ENCODE results near the gene MDP1. TPM values are rescaled to one million over a fixed set of nuclear protein-coding genes. Genes with fewer than 3 reads are reported as not detected.

MDP1 gene
- total RNA-seq, 4 donors from 2014 or later, result 6.9 to 17.1 (median 11.4) TPM

DNA sequence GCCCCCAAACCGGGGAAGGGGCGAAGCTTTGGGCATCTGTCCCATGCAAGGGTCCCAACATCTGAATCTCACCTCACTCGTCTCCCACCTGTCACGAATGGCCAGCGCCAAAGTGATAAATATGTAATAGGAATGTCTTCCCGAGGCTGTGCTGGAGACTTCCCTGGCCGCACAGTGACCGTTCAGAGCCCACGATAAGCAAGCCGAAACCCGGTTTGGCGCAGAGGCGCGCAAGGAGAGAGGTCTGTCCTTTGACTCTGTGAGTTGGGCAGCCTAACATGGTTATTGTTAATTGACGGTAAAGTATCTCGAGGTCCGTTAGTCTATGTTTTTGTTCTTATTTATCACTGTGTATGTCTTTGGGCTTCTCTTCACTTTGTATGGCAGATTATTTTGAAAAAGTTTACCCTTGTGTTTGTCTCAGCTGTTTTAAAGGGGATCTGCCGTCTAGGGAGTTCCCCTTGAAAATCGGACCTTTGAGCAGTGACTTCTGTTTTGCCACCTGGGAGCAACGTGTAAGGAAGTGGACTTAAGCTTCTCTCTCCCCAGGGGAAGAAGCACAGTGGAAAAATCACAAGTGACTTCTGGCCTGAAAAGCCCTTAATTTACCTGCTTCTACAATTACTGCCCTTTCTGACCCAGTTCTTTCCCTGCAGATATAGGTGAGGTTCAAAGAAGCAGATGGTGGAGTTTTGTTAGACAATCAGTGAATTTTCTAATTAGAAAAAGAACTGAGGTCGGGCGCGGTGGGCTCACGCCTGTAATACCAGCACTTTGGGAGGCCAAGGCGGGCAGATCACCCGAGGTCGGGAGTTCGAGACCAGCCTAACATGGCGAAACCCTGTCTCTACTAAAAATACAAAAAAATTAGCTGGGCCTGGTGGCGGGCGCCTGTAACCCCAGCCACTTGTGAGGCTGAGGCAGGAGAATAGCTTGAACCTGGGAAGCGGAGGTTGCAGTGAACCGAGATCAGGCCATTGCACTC lies 19.5 kb downstream of the MDP1 start:
- peak overlapping the region; percentile 85 to 99 (median 96) for H3K27ac ChIP-seq
- H3K9me3 ChIP-seq, result no peaks in the 10 kb centered on the region
- ATAC-seq, result peak; percentile 9
- WGBS, 2 donors (ENCODE audit: low coverage in 1 of 2), result 16 to 36% methylated on average over 10 to 16 of the region's 33 CpGs
- TF ChIP-seq POLR2A (IDR thresholded peaks at IDR 0.05) (no peak), POLR2AphosphoS5 (IDR thresholded peaks at IDR 0.05) (no peak), EP300 (IDR thresholded peaks at IDR 0.05) (no peak)
- TF ChIP-seq, protein P1, sequence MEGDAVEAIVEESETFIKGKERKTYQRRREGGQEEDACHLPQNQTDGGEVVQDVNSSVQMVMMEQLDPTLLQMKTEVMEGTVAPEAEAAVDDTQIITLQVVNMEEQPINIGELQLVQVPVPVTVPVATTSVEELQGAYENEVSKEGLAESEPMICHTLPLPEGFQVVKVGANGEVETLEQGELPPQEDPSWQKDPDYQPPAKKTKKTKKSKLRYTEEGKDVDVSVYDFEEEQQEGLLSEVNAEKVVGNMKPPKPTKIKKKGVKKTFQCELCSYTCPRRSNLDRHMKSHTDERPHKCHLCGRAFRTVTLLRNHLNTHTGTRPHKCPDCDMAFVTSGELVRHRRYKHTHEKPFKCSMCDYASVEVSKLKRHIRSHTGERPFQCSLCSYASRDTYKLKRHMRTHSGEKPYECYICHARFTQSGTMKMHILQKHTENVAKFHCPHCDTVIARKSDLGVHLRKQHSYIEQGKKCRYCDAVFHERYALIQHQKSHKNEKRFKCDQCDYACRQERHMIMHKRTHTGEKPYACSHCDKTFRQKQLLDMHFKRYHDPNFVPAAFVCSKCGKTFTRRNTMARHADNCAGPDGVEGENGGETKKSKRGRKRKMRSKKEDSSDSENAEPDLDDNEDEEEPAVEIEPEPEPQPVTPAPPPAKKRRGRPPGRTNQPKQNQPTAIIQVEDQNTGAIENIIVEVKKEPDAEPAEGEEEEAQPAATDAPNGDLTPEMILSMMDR (IDR thresholded peaks at IDR 0.05), result no peak
- H3K27me3 ChIP-seq, result no peaks in the 10 kb centered on the region
- peaks cover 4 to 51% (median 16%) of the 10 kb centered on the region in 3 donors for H3K4me1 ChIP-seq
- H3K4me3 ChIP-seq, result peak overlapping the region; percentile 82 to 83
- peaks cover 0 to 50% of the 10 kb centered on the region in 2 donors for H3K36me3 ChIP-seq

DNA sequence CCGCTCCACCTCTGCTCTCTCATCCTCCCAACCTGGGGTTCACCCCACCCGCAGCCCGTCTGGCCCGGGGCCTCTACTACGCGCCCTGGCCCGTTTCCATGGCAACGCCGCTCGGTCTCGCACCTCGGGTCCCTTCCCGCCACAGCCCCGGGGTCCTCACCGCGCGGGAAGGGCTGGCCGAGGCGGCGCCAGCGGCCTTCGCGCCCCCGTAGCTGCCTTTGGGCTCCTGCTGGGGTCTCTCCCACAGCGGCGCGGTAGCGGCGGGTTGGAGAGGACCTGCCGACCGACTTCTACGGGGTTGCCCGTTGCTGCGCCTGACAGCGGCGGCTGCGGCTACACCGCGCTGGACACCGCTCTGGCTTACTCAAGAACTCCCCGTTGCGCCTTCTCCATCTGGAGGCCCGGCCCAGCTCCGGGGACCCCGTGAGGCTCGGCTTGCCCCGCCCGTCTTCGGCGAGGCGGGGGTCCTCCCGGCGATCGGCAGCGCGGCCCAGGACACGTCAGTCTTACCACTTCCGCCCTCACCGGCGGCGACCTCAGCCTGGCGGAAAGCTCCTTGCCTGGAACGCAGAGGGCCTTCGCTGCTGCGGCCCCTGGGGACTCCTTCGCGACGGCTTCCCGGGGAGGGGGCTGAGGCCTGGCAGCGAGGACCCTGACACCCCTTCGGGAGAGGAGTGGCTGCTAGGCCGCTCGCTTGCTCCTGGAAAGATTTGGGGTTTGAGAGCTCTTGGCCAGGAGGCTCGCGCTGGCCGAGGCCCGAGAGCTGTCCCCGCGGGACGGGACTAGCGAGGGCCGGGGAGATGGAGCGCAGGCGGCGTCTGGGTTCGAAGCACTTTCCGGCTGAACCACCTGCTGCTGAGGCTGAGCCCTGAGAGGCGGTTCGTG lies 20.4 kb downstream of the MDP1 start, which contains the start of gene TM9SF1:
Gene TM9SF1 (minus strand): TSS at position 256 of the 885 bp plus-strand sequence. CDS start 422 bp downstream, outside the sequence.
- ATAC-seq, result peak; percentile 96
- WGBS, 2 donors (ENCODE audit: low coverage in 1 of 2), result 0% methylated on average over 4 of the region's 89 CpGs; no CpG with 5 or more reads in 1 of the 2 donors
- no peaks in the 10 kb centered on the region for H3K9me3 ChIP-seq
- H3K4me1 ChIP-seq, result peaks cover 4 to 51% (median 16%) of the 10 kb centered on the region in 3 donors
- H3K4me3 ChIP-seq, result peak within 1 kb of the TSS; percentile 82 to 83
- TF ChIP-seq EP300 (IDR thresholded peaks at IDR 0.05), result no peak
- peak; percentile 37 to 62 for TF ChIP-seq POLR2A (IDR thresholded peaks at IDR 0.05)
- peak; percentile 90 for TF ChIP-seq POLR2AphosphoS5 (IDR thresholded peaks at IDR 0.05)
- no peaks in the 10 kb centered on the region for H3K27me3 ChIP-seq
- peaks cover 0 to 50% of the 10 kb centered on the region in 2 donors for H3K36me3 ChIP-seq
- peak within 1 kb of the TSS; percentile 85 to 99 (median 96) for H3K27ac ChIP-seq

- peak overlapping the region; percentile 82 to 83 for H3K4me3 ChIP-seq
- H3K27ac ChIP-seq, result peak overlapping the region; percentile 85 to 99 (median 96)
- TF ChIP-seq POLR2A (IDR thresholded peaks at IDR 0.05), result no peak
- TF ChIP-seq POLR2AphosphoS5 (IDR thresholded peaks at IDR 0.05), result no peak
- no peak for TF ChIP-seq EP300 (IDR thresholded peaks at IDR 0.05)
- TF ChIP-seq, protein P1 (IDR thresholded peaks at IDR 0.05), result no peak
- H3K36me3 ChIP-seq, result peaks cover 0 to 50% of the 10 kb centered on the region in 2 donors
- ATAC-seq, result no peak
- 41 to 80% methylated on average over 1 to 3 of the region's 8 CpGs for WGBS, 2 donors (ENCODE audit: low coverage in 1 of 2)
- no peaks in the 10 kb centered on the region for H3K27me3 ChIP-seq
- H3K9me3 ChIP-seq, result no peaks in the 10 kb centered on the region
- H3K4me1 ChIP-seq, result peaks cover 4 to 51% (median 16%) of the 10 kb centered on the region in 3 donors
Measured at GRCh38 chr14:24194873-24195185, 21.0 kb downstream of the MDP1 start.

DNA sequence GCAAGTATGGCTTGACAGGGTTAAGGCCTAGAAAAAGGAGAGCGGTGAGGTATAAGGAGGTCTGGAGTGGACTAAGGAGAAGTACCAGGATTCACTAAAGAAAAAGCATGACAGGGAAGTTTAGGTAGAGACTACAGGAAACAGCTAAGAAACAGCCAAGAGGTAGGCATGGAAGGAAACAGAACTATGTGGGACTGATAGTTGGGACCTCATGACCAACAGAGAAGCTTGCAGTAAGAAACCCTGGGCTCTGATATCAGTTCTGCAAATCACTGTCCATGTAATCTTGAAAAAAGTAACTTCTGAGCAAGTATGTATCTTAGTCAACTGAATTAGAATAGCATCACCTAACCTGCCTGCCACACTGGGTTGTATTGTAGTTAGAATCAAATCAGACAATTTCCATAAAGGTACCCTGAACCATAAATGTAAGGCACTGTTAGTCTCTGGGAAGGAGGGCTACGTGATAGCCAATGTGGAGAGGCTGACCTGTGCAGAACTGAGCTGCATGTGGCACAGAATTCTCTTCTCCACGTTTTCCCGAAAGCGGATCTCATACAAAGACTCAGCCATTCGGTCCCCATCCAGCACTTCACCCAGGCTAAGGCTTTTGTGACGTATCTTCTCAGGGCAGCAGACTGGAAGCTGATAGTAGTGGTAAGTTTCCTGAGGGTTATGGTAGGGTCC lies 21.5 kb downstream of the MDP1 start:
- peaks cover 0 to 45% of the 10 kb centered on the region in 2 donors for H3K36me3 ChIP-seq
- H3K4me3 ChIP-seq, result peak overlapping the region; percentile 82 to 83
- no peak for ATAC-seq
- peak overlapping the region in 3 of 4 donors; percentile 96 to 99 (median 96) for H3K27ac ChIP-seq
- TF ChIP-seq POLR2AphosphoS5 (IDR thresholded peaks at IDR 0.05), result no peak
- no peak for TF ChIP-seq POLR2A (IDR thresholded peaks at IDR 0.05)
- no peak for TF ChIP-seq EP300 (IDR thresholded peaks at IDR 0.05)
- TF ChIP-seq, protein P1 (IDR thresholded peaks at IDR 0.05), result no peak
- H3K9me3 ChIP-seq, result no peaks in the 10 kb centered on the region
- no peaks in the 10 kb centered on the region for H3K27me3 ChIP-seq
- H3K4me1 ChIP-seq, result peaks cover 4 to 51% (median 16%) of the 10 kb centered on the region in 3 donors
- 73% methylated on average over 6 to 7 of the region's 7 CpGs for WGBS, 2 donors (ENCODE audit: low coverage in 1 of 2)
